Measurements from ENCODE around the gene MT1B. TPM values are rescaled to one million over a fixed set of nuclear protein-coding genes. Genes with fewer than 3 reads are reported as not detected.

MT1B gene
- total and polyA plus RNA-seq, 2 of the 13 experiments (the other 11 are each of a cell fraction or from before 2014, with no cell fraction given), result 0.89 TPM; not detected in 1

DNA sequence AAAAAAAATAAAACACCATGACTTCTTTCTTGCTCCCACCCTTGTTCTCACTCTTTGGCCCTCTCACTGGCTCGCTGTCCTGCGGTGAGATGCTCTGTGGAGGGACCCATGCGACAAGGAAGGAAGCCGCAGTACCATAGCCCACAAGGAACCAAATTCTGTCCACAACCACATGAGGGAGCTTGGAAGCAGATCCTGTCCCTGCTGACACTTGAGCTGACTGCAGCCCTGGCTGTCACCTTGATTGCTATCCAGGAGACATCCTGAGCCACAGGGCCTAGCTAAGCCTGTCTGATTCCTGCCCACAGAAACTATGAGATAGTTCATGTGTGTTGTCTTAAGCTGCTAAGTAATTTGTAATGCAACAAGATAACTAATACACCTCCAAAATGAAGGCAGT is 48.1 kb upstream of the MT1B start (continued):
- TF ChIP-seq THRA (CRISPR knock-in tag; IDR thresholded peaks at IDR 0.05; ENCODE audit: borderline replicate concordance) (peak; percentile 51; the same call in 1 of the 2 replicates), SCMH1 (CRISPR knock-in tag; IDR thresholded peaks at IDR 0.05; ENCODE audit: borderline replicate concordance) (no peak), ZNF317 (CRISPR knock-in tag; IDR thresholded peaks at IDR 0.05) (0 out of 2 replicates have a peak, but pooled peaks have one; percentile 43), SP5 (CRISPR knock-in tag; IDR thresholded peaks at IDR 0.05; ENCODE audit: borderline replicate concordance, low read depth) (peak; percentile 44; the same call in 1 of the 2 replicates), YEATS2 (CRISPR knock-in tag; IDR thresholded peaks at IDR 0.05; ENCODE audit: borderline replicate concordance) (0 out of 2 replicates have a peak, but pooled peaks have one; percentile 22), MIER3 (CRISPR knock-in tag; IDR thresholded peaks at IDR 0.05; ENCODE audit: borderline replicate concordance) (peak; percentile 53; the same call in 1 of the 2 replicates), ZNF333 (CRISPR knock-in tag; IDR thresholded peaks at IDR 0.05; ENCODE audit: borderline replicate concordance) (peak; percentile 39; the same call in 1 of the 2 replicates), BCL6 (CRISPR knock-in tag; IDR thresholded peaks at IDR 0.05) (0 out of 2 replicates have a peak, but pooled peaks have one; percentile 7), SALL1 (CRISPR knock-in tag; IDR thresholded peaks at IDR 0.05) (peak; percentile 73; the same call in 1 of the 2 replicates), SAP130 (CRISPR knock-in tag; IDR thresholded peaks at IDR 0.05; ENCODE audit: low read depth) (peak; percentile 76), ZNF12 (CRISPR knock-in tag; IDR thresholded peaks at IDR 0.05) (peak; percentile 77; the same call in 1 of the 2 replicates), MEF2D (CRISPR knock-in tag; IDR thresholded peaks at IDR 0.05) (no peak), ZNF580 (CRISPR knock-in tag; IDR thresholded peaks at IDR 0.05; ENCODE audit: borderline replicate concordance, low read depth) (peak; percentile 52; the same call in 1 of the 2 replicates), ZNF766 (CRISPR knock-in tag; IDR thresholded peaks at IDR 0.05; ENCODE audit: borderline replicate concordance) (no peak), KAT8 (CRISPR knock-in tag; IDR thresholded peaks at IDR 0.05) (peak; percentile 22; the same call in 1 of the 2 replicates), MEIS1 (CRISPR knock-in tag; IDR thresholded peaks at IDR 0.05; ENCODE audit: borderline replicate concordance) (peak; percentile 33; the same call in 1 of the 2 replicates), GABPB1 (CRISPR knock-in tag; IDR thresholded peaks at IDR 0.05) (peak; percentile 38; the same call in 1 of the 2 replicates), MAX (IDR thresholded peaks at IDR 0.05) (no peak), SAFB2 (CRISPR knock-in tag; IDR thresholded peaks at IDR 0.05; ENCODE audit: borderline replicate concordance, low read depth) (peak; percentile 31; the same call in 1 of the 2 replicates), ZNF576 (CRISPR knock-in tag; IDR thresholded peaks at IDR 0.05) (0 out of 2 replicates have a peak, but pooled peaks have one; percentile 51), GATAD1 (CRISPR knock-in tag; IDR thresholded peaks at IDR 0.05) (peak; percentile 48)
- TF ChIP-seq, protein P1, sequence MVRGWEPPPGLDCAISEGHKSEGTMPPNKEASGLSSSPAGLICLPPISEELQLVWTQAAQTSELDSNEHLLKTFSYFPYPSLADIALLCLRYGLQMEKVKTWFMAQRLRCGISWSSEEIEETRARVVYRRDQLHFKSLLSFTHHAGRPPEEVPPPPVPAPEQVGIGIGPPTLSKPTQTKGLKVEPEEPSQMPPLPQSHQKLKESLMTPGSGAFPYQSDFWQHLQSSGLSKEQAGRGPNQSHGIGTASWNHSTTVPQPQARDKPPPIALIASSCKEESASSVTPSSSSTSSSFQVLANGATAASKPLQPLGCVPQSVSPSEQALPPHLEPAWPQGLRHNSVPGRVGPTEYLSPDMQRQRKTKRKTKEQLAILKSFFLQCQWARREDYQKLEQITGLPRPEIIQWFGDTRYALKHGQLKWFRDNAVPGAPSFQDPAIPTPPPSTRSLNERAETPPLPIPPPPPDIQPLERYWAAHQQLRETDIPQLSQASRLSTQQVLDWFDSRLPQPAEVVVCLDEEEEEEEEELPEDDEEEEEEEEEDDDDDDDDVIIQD (CRISPR knock-in tag; IDR thresholded peaks at IDR 0.05; ENCODE audit: low read depth), result peak; percentile 34; the same call in 1 of the 2 replicates
- TF ChIP-seq, protein P2, sequence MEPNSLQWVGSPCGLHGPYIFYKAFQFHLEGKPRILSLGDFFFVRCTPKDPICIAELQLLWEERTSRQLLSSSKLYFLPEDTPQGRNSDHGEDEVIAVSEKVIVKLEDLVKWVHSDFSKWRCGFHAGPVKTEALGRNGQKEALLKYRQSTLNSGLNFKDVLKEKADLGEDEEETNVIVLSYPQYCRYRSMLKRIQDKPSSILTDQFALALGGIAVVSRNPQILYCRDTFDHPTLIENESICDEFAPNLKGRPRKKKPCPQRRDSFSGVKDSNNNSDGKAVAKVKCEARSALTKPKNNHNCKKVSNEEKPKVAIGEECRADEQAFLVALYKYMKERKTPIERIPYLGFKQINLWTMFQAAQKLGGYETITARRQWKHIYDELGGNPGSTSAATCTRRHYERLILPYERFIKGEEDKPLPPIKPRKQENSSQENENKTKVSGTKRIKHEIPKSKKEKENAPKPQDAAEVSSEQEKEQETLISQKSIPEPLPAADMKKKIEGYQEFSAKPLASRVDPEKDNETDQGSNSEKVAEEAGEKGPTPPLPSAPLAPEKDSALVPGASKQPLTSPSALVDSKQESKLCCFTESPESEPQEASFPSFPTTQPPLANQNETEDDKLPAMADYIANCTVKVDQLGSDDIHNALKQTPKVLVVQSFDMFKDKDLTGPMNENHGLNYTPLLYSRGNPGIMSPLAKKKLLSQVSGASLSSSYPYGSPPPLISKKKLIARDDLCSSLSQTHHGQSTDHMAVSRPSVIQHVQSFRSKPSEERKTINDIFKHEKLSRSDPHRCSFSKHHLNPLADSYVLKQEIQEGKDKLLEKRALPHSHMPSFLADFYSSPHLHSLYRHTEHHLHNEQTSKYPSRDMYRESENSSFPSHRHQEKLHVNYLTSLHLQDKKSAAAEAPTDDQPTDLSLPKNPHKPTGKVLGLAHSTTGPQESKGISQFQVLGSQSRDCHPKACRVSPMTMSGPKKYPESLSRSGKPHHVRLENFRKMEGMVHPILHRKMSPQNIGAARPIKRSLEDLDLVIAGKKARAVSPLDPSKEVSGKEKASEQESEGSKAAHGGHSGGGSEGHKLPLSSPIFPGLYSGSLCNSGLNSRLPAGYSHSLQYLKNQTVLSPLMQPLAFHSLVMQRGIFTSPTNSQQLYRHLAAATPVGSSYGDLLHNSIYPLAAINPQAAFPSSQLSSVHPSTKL (CRISPR knock-in tag; IDR thresholded peaks at IDR 0.05), result peak; percentile 63
